ENCODE results near the gene TRIM61.
"Not testable (repeated sequence)": the region's sequence is repeated elsewhere in the genome, so short reads cannot be mapped to it uniquely, and the experiment has no call there.

TRIM61 gene

DNA sequence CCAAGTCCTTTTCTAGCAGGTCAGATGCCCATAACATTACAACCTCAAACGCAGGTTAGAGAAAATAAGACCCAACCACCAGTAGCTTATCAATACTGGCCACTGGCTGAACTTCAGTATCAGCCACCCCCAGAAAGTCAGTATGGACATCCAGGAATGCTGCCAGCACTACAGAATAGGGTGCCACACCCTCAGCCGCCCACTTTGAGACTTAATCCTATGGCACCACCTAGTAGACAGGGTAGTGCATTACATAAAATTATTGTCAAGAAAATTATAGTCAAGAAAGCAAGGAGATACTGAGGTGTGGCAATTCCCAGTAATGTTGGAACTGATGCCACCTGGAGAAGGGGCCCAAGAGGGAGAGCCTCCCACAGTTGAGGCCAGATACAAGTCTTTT, 19.9 kb upstream of the TRIM61 start:
- Histone ChIP-seq H3K9me3 (ENCODE audit: insufficient read depth, low read length, severe bottlenecking) (no peaks in the 10 kb centered on the region), H4K20me1 (ENCODE audit: insufficient read depth, low read length) (no peaks in the 10 kb centered on the region), H3K4me2 (ENCODE audit: insufficient read depth, low read length) (no peak overlapping the region), H3K4me3 (ENCODE audit: low read depth in 1 of 2, low read length in 2 of 2) (no peak overlapping the region), H3K9ac (ENCODE audit: low read depth, low read length) (no peak overlapping the region), H3K27me3 (ENCODE audit: insufficient read depth, low read length, poor library complexity) (no peaks in the 10 kb centered on the region), H3K4me1 (ENCODE audit: insufficient read depth, low read length) (no peaks in the 10 kb centered on the region), H3K79me2 (ENCODE audit: insufficient read depth, low read length) (no peaks in the 10 kb centered on the region), H3K27ac (ENCODE audit: low read length) (no peak overlapping the region), H3K36me3 (ENCODE audit: insufficient read depth, low read length) (no peaks in the 10 kb centered on the region), H2AFZ (ENCODE audit: low read depth, low read length) (no peak overlapping the region)
- DNase-seq: no peak
- ATAC-seq (ENCODE audit: insufficient read depth, low read depth): no peak
- TF ChIP-seq, protein P1, sequence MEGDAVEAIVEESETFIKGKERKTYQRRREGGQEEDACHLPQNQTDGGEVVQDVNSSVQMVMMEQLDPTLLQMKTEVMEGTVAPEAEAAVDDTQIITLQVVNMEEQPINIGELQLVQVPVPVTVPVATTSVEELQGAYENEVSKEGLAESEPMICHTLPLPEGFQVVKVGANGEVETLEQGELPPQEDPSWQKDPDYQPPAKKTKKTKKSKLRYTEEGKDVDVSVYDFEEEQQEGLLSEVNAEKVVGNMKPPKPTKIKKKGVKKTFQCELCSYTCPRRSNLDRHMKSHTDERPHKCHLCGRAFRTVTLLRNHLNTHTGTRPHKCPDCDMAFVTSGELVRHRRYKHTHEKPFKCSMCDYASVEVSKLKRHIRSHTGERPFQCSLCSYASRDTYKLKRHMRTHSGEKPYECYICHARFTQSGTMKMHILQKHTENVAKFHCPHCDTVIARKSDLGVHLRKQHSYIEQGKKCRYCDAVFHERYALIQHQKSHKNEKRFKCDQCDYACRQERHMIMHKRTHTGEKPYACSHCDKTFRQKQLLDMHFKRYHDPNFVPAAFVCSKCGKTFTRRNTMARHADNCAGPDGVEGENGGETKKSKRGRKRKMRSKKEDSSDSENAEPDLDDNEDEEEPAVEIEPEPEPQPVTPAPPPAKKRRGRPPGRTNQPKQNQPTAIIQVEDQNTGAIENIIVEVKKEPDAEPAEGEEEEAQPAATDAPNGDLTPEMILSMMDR (IDR thresholded peaks at IDR 0.05; ENCODE audit: borderline replicate concordance, extremely low read depth, low read length, poor library complexity, severe bottlenecking): no peak
- no peak for TF ChIP-seq EZH2 (IDR thresholded peaks at IDR 0.05; ENCODE audit: borderline replicate concordance, low read depth, low read length, severe bottlenecking)

- H3K9me3 ChIP-seq (ENCODE audit: insufficient read depth, low read length, severe bottlenecking); H2AFZ ChIP-seq (ENCODE audit: low read depth, low read length); H3K4me1 ChIP-seq (ENCODE audit: insufficient read depth, low read length); ATAC-seq (ENCODE audit: insufficient read depth, low read depth); H4K20me1 ChIP-seq (ENCODE audit: insufficient read depth, low read length); H3K27me3 ChIP-seq (ENCODE audit: insufficient read depth, low read length, poor library complexity); H3K9ac ChIP-seq (ENCODE audit: low read depth, low read length); DNase-seq; H3K27ac ChIP-seq (ENCODE audit: low read length); H3K4me3 ChIP-seq (ENCODE audit: low read depth in 1 of 2, low read length in 2 of 2); H3K79me2 ChIP-seq (ENCODE audit: insufficient read depth, low read length); H3K36me3 ChIP-seq (ENCODE audit: insufficient read depth, low read length); H3K4me2 ChIP-seq (ENCODE audit: insufficient read depth, low read length): not testable (repeated sequence)
These were observed 18.7 kb upstream of the TRIM61 start for GRCh38 chr4:164996123-164996522.

GRCh38 chr4:164990786-164991185, 13.3 kb upstream of the TRIM61 start:
- not testable (repeated sequence) for H3K4me1 ChIP-seq (ENCODE audit: insufficient read depth, low read length); H3K27ac ChIP-seq (ENCODE audit: low read length); H3K9me3 ChIP-seq (ENCODE audit: insufficient read depth, low read length, severe bottlenecking); H4K20me1 ChIP-seq (ENCODE audit: insufficient read depth, low read length); H3K9ac ChIP-seq (ENCODE audit: low read depth, low read length); H3K27me3 ChIP-seq (ENCODE audit: insufficient read depth, low read length, poor library complexity); H3K4me2 ChIP-seq (ENCODE audit: insufficient read depth, low read length); H3K4me3 ChIP-seq (ENCODE audit: low read depth in 1 of 2, low read length in 2 of 2); H3K79me2 ChIP-seq (ENCODE audit: insufficient read depth, low read length); ATAC-seq (ENCODE audit: insufficient read depth, low read depth); H3K36me3 ChIP-seq (ENCODE audit: insufficient read depth, low read length); DNase-seq; H2AFZ ChIP-seq (ENCODE audit: low read depth, low read length)

- H3K27ac ChIP-seq (ENCODE audit: low read length): no peak overlapping the region
- TF ChIP-seq, protein P1 (IDR thresholded peaks at IDR 0.05; ENCODE audit: borderline replicate concordance, extremely low read depth, low read length, poor library complexity, severe bottlenecking): no peak
- no peak overlapping the region for H3K9ac ChIP-seq (ENCODE audit: low read depth, low read length)
- H3K79me2 ChIP-seq (ENCODE audit: insufficient read depth, low read length): no peaks in the 10 kb centered on the region
- H3K4me3 ChIP-seq (ENCODE audit: low read depth in 1 of 2, low read length in 2 of 2): no peak overlapping the region
- H3K4me2 ChIP-seq (ENCODE audit: insufficient read depth, low read length): no peak overlapping the region
- H2AFZ ChIP-seq (ENCODE audit: low read depth, low read length): no peak overlapping the region
- no peaks in the 10 kb centered on the region for H4K20me1 ChIP-seq (ENCODE audit: insufficient read depth, low read length)
- H3K36me3 ChIP-seq (ENCODE audit: insufficient read depth, low read length): no peaks in the 10 kb centered on the region
- H3K27me3 ChIP-seq (ENCODE audit: insufficient read depth, low read length, poor library complexity): no peaks in the 10 kb centered on the region
- no peaks in the 10 kb centered on the region for H3K4me1 ChIP-seq (ENCODE audit: insufficient read depth, low read length)
- no peak for ATAC-seq (ENCODE audit: insufficient read depth, low read depth)
- H3K9me3 ChIP-seq (ENCODE audit: insufficient read depth, low read length, severe bottlenecking): no peaks in the 10 kb centered on the region
- DNase-seq: no peak
These were observed 12.0 kb upstream of the TRIM61 start for GRCh38 chr4:164989471-164989870.

DNA sequence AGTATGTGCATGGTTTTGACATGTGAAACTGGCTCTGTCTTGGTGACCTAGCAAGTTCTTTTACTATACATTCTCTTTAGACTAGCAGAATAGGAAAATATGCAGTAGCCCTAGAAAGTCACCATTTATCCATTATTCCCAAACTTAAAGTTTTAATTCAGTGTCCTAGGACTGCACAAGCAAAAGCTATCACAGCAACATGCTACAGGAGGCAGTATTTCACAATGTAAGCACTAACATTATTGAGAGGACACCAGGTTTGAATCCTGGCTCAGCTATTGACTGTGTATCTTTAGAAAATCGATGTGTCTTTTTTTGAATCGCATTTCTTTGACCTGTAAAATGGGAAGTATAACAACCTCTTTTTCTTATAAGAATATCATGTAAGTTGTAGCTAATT, 5.5 kb downstream of the TRIM61 start:
- H2AFZ ChIP-seq (ENCODE audit: low read depth, low read length); H4K20me1 ChIP-seq (ENCODE audit: insufficient read depth, low read length); H3K27ac ChIP-seq (ENCODE audit: low read length); ATAC-seq (ENCODE audit: insufficient read depth, low read depth); H3K4me3 ChIP-seq (ENCODE audit: low read depth in 1 of 2, low read length in 2 of 2); H3K36me3 ChIP-seq (ENCODE audit: insufficient read depth, low read length); H3K4me1 ChIP-seq (ENCODE audit: insufficient read depth, low read length); H3K9me3 ChIP-seq (ENCODE audit: insufficient read depth, low read length, severe bottlenecking); H3K79me2 ChIP-seq (ENCODE audit: insufficient read depth, low read length); DNase-seq; H3K27me3 ChIP-seq (ENCODE audit: insufficient read depth, low read length, poor library complexity); H3K9ac ChIP-seq (ENCODE audit: low read depth, low read length); H3K4me2 ChIP-seq (ENCODE audit: insufficient read depth, low read length): not testable (repeated sequence)
